Naive B cell (primary cell): ENCODE measurements around the gene IFNA17. TPM values are rescaled to one million over a fixed set of nuclear protein-coding genes. Genes with fewer than 3 reads are reported as not detected.
"Not testable (repeated sequence)": the region's sequence is repeated elsewhere in the genome, so short reads cannot be mapped to it uniquely, and the experiment has no call there.

Source experiments
- ATAC-seq, 2 donors: fragments of 150-1000 bp; cut with Tn5 transposase; 2 replicates each; pipeline ENCODE4 v1.10.0; 2021; ENCODE audit warnings: low read depth in 2 of 2, mild to moderate bottlenecking in 2 of 2, moderate library complexity in 2 of 2
- DNase-seq: peaks from one replicate; pipeline ENCODE4 v3.0.0; 2022
- H3K27ac Mint-ChIP-seq, 6 donors: one replicate each; pipeline ENCODE4 v1.8.0; 2020 to 2022; ENCODE audit warnings: mild to moderate bottlenecking in 6 of 6, mixed read lengths in 6 of 6, moderate library complexity in 5 of 6, inconsistent platforms in 2 of 6
- H3K27me3 Mint-ChIP-seq, 3 donors: one replicate each; pipeline ENCODE4 v1.8.0; 2021 to 2022; ENCODE audit warnings: mixed read lengths in 3 of 3, mild to moderate bottlenecking in 1 of 3
- H3K36me3 Mint-ChIP-seq, 2 donors: one replicate each; pipeline ENCODE4 v1.8.0; 2020 to 2022; ENCODE audit warnings: mixed read lengths in 2 of 2, inconsistent platforms in 1 of 2, mild to moderate bottlenecking in 1 of 2
- H3K4me1 Mint-ChIP-seq, 3 donors: one replicate each; pipeline ENCODE4 v1.8.0; 2020 to 2022; ENCODE audit warnings: mixed read lengths in 3 of 3, inconsistent platforms in 1 of 3, mild to moderate bottlenecking in 1 of 3, moderate library complexity in 1 of 3
- H3K4me3 Mint-ChIP-seq, 8 donors: one replicate each; pipeline ENCODE4 v1.8.0; 2020 to 2022; ENCODE audit warnings: mild to moderate bottlenecking in 8 of 8, mixed read lengths in 8 of 8, moderate library complexity in 8 of 8, inconsistent platforms in 2 of 8
- H3K9me3 Mint-ChIP-seq, 7 donors: one replicate each; pipeline ENCODE4 v1.8.0; 2020 to 2022; ENCODE audit warnings: mixed read lengths in 7 of 7, mild to moderate bottlenecking in 5 of 7, inconsistent platforms in 2 of 7, moderate library complexity in 1 of 7
- polyA plus RNA-seq, 6 donors: library from polyadenylated mRNA; unstranded; fragments of 300-500 nt; fragmentation: Illumina TruSeq; gene quantifications; one replicate each; pipeline ENCODE4 v1.2.3, GENCODE V29; 2021; ENCODE audit warnings: low read depth in 6 of 6

IFNA17 gene
- polyA plus RNA-seq, 6 donors from 2014 or later = not detected

GRCh38 chr9:21235468-21236359 is 7.7 kb upstream of the IFNA17 start:
- DNase-seq (peak; percentile 30), ATAC-seq (peak; percentile 81 to 92)
- not testable (repeated sequence) for H3K4me1 Mint-ChIP-seq, H3K36me3 Mint-ChIP-seq, H3K9me3 Mint-ChIP-seq, H3K4me3 Mint-ChIP-seq
- Mint-ChIP-seq H3K27me3 (peaks cover 0 to 10% (median 5%) of the 10 kb centered on the region in 3 donors), H3K27ac (peak overlapping the region in 1 of 6 donors; percentile 47)

- DNase-seq (no peak), ATAC-seq (no peak)
- H3K27ac Mint-ChIP-seq = peak overlapping the region in 1 of 6 donors; percentile 79
- H3K9me3 Mint-ChIP-seq = no peaks in the 10 kb centered on the region
- peaks cover 0 to 10% (median 0%) of the 10 kb centered on the region in 3 donors for H3K27me3 Mint-ChIP-seq
- H3K4me3 Mint-ChIP-seq = no peak overlapping the region
- H3K36me3 Mint-ChIP-seq = no peaks in the 10 kb centered on the region
- peaks cover 4 to 6% (median 6%) of the 10 kb centered on the region in 3 donors for H3K4me1 Mint-ChIP-seq
Observed at GRCh38 chr9:21234153-21234687, 6.2 kb upstream of the IFNA17 start.

GRCh38 chr9:21233258-21233657 is 5.2 kb upstream of the IFNA17 start:
- H3K27ac Mint-ChIP-seq = peak overlapping the region in 1 of 6 donors; percentile 34
- ATAC-seq = no peak
- H3K9me3 Mint-ChIP-seq = no peaks in the 10 kb centered on the region
- H3K4me3 Mint-ChIP-seq = no peak overlapping the region
- H3K36me3 Mint-ChIP-seq = no peaks in the 10 kb centered on the region
- H3K27me3 Mint-ChIP-seq = peaks cover 0 to 10% (median 0%) of the 10 kb centered on the region in 3 donors
- DNase-seq = no peak
- H3K4me1 Mint-ChIP-seq = peaks cover 4 to 6% (median 6%) of the 10 kb centered on the region in 3 donors

- H3K36me3 Mint-ChIP-seq, ATAC-seq, H3K27ac Mint-ChIP-seq, DNase-seq, H3K9me3 Mint-ChIP-seq, H3K4me1 Mint-ChIP-seq, H3K4me3 Mint-ChIP-seq: not testable (repeated sequence)
- H3K27me3 Mint-ChIP-seq = peaks cover 26 to 33% (median 29%) of the 10 kb centered on the region in 3 donors
Observed at GRCh38 chr9:21217211-21217610, 10.8 kb downstream of the IFNA17 start, which contains the start of gene IFNA16. IFNA16 (minus strand) TSS chr9:21217311; CDS start chr9:21217305, 6 bp downstream.

- H3K27ac Mint-ChIP-seq = peak overlapping the region in 2 of 6 donors; percentile 16 to 36
- H3K36me3 Mint-ChIP-seq, DNase-seq, H3K9me3 Mint-ChIP-seq, H3K4me1 Mint-ChIP-seq: not testable (repeated sequence)
- peak overlapping the region in 3 of 8 donors; percentile 12 to 45 (median 30) for H3K4me3 Mint-ChIP-seq
- ATAC-seq = peak; percentile 54 to 69
- peaks cover 3 to 12% (median 9%) of the 10 kb centered on the region in 3 donors for H3K27me3 Mint-ChIP-seq
Observed at GRCh38 chr9:21213411-21214326, 14.4 kb downstream of the IFNA17 start.

GRCh38 chr9:21212160-21212559 is 15.9 kb downstream of the IFNA17 start:
- ATAC-seq, H3K4me1 Mint-ChIP-seq, DNase-seq, H3K27ac Mint-ChIP-seq, H3K9me3 Mint-ChIP-seq, H3K4me3 Mint-ChIP-seq, H3K36me3 Mint-ChIP-seq: not testable (repeated sequence)
- peaks cover 0 to 12% (median 7%) of the 10 kb centered on the region in 3 donors for H3K27me3 Mint-ChIP-seq

GRCh38 chr9:21210782-21211181 is 17.2 kb downstream of the IFNA17 start:
- H3K36me3 Mint-ChIP-seq, ATAC-seq, H3K27ac Mint-ChIP-seq, DNase-seq, H3K9me3 Mint-ChIP-seq, H3K27me3 Mint-ChIP-seq, H3K4me3 Mint-ChIP-seq, H3K4me1 Mint-ChIP-seq: not testable (repeated sequence)

GRCh38 chr9:21210311-21210710 is 17.7 kb downstream of the IFNA17 start:
- H3K4me3 Mint-ChIP-seq = no peak overlapping the region
- no peak overlapping the region for H3K27ac Mint-ChIP-seq
- no peaks in the 10 kb centered on the region for H3K9me3 Mint-ChIP-seq
- H3K27me3 Mint-ChIP-seq = peaks cover 4 to 7% (median 6%) of the 10 kb centered on the region in 3 donors
- peaks cover 2 to 6% (median 4%) of the 10 kb centered on the region in 3 donors for H3K4me1 Mint-ChIP-seq
- no peak for ATAC-seq
- no peaks in the 10 kb centered on the region for H3K36me3 Mint-ChIP-seq
- no peak for DNase-seq

- H3K9me3 Mint-ChIP-seq, ATAC-seq, H3K4me3 Mint-ChIP-seq, H3K4me1 Mint-ChIP-seq, H3K27ac Mint-ChIP-seq, H3K36me3 Mint-ChIP-seq, DNase-seq: not testable (repeated sequence)
- peaks cover 8 to 17% (median 8%) of the 10 kb centered on the region in 3 donors for H3K27me3 Mint-ChIP-seq
Observed at GRCh38 chr9:21207043-21207442, 21.0 kb downstream of the IFNA17 start, which contains the start of gene IFNA10. IFNA10 (minus strand) TSS chr9:21207143; CDS start chr9:21207097, 46 bp downstream.

- no peak overlapping the region for H3K27ac Mint-ChIP-seq
- peaks cover 13 to 25% (median 22%) of the 10 kb centered on the region in 3 donors for H3K27me3 Mint-ChIP-seq
- no peaks in the 10 kb centered on the region for H3K4me1 Mint-ChIP-seq
- no peaks in the 10 kb centered on the region for H3K36me3 Mint-ChIP-seq
- no peak overlapping the region for H3K4me3 Mint-ChIP-seq
- H3K9me3 Mint-ChIP-seq = peaks cover 0 to 6% (median 0%) of the 10 kb centered on the region in 7 donors
- DNase-seq (no peak), ATAC-seq (no peak)
Observed at GRCh38 chr9:21205204-21205603, 22.8 kb downstream of the IFNA17 start.

- H3K36me3 Mint-ChIP-seq, ATAC-seq, DNase-seq, H3K9me3 Mint-ChIP-seq, H3K4me3 Mint-ChIP-seq, H3K4me1 Mint-ChIP-seq: not testable (repeated sequence)
- peaks cover 13 to 29% (median 23%) of the 10 kb centered on the region in 3 donors for H3K27me3 Mint-ChIP-seq
- peak within 1 kb of the TSS in 1 of 6 donors; percentile 44 for H3K27ac Mint-ChIP-seq
Observed at GRCh38 chr9:21202105-21202504, 25.9 kb downstream of the IFNA17 start, which contains the start of gene IFNA7. IFNA7 (minus strand) TSS chr9:21202205; CDS start chr9:21202165, 40 bp downstream.

GRCh38 chr9:21194867-21195776 is 32.9 kb downstream of the IFNA17 start:
- H3K36me3 Mint-ChIP-seq, H3K9me3 Mint-ChIP-seq: not testable (repeated sequence)
- Mint-ChIP-seq H3K4me1 (peaks cover 4 to 10% (median 8%) of the 10 kb centered on the region in 3 donors), H3K4me3 (peak overlapping the region in 7 of 8 donors; percentile 16 to 68 (median 55)), H3K27me3 (peaks cover under 1 to 12% (median 9%) of the 10 kb centered on the region in 3 donors), H3K27ac (peak overlapping the region in 2 of 6 donors; percentile 21 to 87)
- DNase-seq (peak; percentile 33), ATAC-seq (peak; percentile 90 to 94)
